HepG2 (cell line): ENCODE results near the gene SYNPO2L. TPM values are rescaled to one million over a fixed set of nuclear protein-coding genes. Genes with fewer than 3 reads are reported as not detected.

Experiments
- DNMT3B ChIP-seq: conservative IDR thresholded peaks from 2 replicates; pipeline ENCODE4 v1.6.1; 2016; ENCODE audit warnings: missing biosample characterization, control low read depth
- FLYWCH1 ChIP-seq: sonication (generic); formaldehyde crosslinking; IDR thresholded peaks from 2 replicates; pipeline ENCODE4 v1.8.1; 2023; ENCODE audit warnings: mild to moderate bottlenecking, missing genetic modification reagents
- FOXA1 ChIP-seq, 2 experiments: fragments of 450-650 bp in 1 of 2; sonication (generic) in 1 of 2; formaldehyde crosslinking in 1 of 2; IDR thresholded peaks; 2 replicates each; pipeline versions ENCODE4 v1.4.0 to v1.6.1; 2016 to 2020; ENCODE audit warnings: missing genetic modification reagents in 1 of 2
- HCFC1 ChIP-seq: fragments of 150-350 bp; IDR thresholded peaks from 2 replicates; pipeline ENCODE4 v1.6.1; 2014; ENCODE audit warnings: low read depth, low read length
- MAFG ChIP-seq: sonication (generic); formaldehyde crosslinking; IDR thresholded peaks from 2 replicates; pipeline ENCODE4 v1.5.1; 2020; ENCODE audit warnings: mild to moderate bottlenecking, missing genetic modification reagents
- MNT ChIP-seq: fragments of 450-650 bp; IDR thresholded peaks from 2 replicates; pipeline ENCODE4 v1.6.1; 2016
- NFATC3 ChIP-seq: sonication (generic); formaldehyde crosslinking; IDR thresholded peaks from 2 replicates; pipeline ENCODE4 v1.5.1; 2020; ENCODE audit warnings: mild to moderate bottlenecking, missing genetic modification reagents
- PHF8 ChIP-seq: sonication (generic); formaldehyde crosslinking; IDR thresholded peaks from 2 replicates; pipeline ENCODE4 v1.5.0; 2020; ENCODE audit warnings: missing genetic modification reagents
- POLR2A ChIP-seq, 2 experiments: IDR thresholded peaks; 2 replicates each; pipeline ENCODE4 v1.6.1; 2011; ENCODE audit warnings: low read depth in 2 of 2, low read length in 2 of 2, mild to moderate bottlenecking in 1 of 2, moderate library complexity in 1 of 2; ENCODE audit not compliant: insufficient read depth in 1 of 2
- SALL2 ChIP-seq: sonication (generic); formaldehyde crosslinking; IDR thresholded peaks from 2 replicates; pipeline ENCODE4 v1.8.1; 2023; ENCODE audit warnings: mild to moderate bottlenecking, missing genetic modification reagents, inconsistent platforms
- TBX3 ChIP-seq: fragments of 450-650 bp; IDR thresholded peaks from 2 replicates; pipeline ENCODE4 v1.6.1; 2017; ENCODE audit warnings: antibody characterized with exemption, mild to moderate bottlenecking, inconsistent platforms, borderline replicate concordance
- ZNF326 ChIP-seq: sonication (generic); formaldehyde crosslinking; IDR thresholded peaks from 2 replicates; pipeline ENCODE4 v1.4.0; 2020; ENCODE audit warnings: missing genetic modification reagents, borderline replicate concordance
- ZNF496 ChIP-seq: sonication (generic); formaldehyde crosslinking; IDR thresholded peaks from 2 replicates; pipeline ENCODE4 v1.8.1; 2023; ENCODE audit warnings: mild to moderate bottlenecking, moderate library complexity, missing genetic modification reagents; ENCODE audit not compliant: insufficient replicate concordance
- ZNF660 ChIP-seq: sonication (generic); formaldehyde crosslinking; IDR thresholded peaks from 2 replicates; pipeline ENCODE4 v1.5.1; 2020; ENCODE audit warnings: mild to moderate bottlenecking, low read depth, missing genetic modification reagents, borderline replicate concordance
- ZNF724P ChIP-seq: sonication (generic); formaldehyde crosslinking; IDR thresholded peaks from 2 replicates; pipeline ENCODE4 v1.8.0; 2022; ENCODE audit warnings: missing genetic modification reagents, borderline replicate concordance
- polyA plus RNA-seq, 8 experiments: library from polyadenylated mRNA; depleted of rRNA in 3 of 8; stranded (reverse) in 7 of 8; unstranded in 1 of 8; fragments of >200 nt; fragmentation: Illumina TruSeq in 4 of 8; extraction: Trizol in 4 of 8; gene quantifications; 2 replicates each; pipeline versions ENCODE4 v1.2.1 to v1.2.3, GENCODE V29; 2011 to 2016; ENCODE audit warnings: low read depth in 4 of 8, missing spikeins in 1 of 8, mixed read lengths in 1 of 8; ENCODE audit not compliant: insufficient read depth in 1 of 8
- total RNA-seq, 5 experiments: library from RNA; depleted of rRNA; stranded (reverse); fragments of >200 nt; fragmentation: Illumina TruSeq; extraction: Trizol; gene quantifications; 2 replicates each; pipeline ENCODE4 v1.2.3, GENCODE V29; 2016; ENCODE audit warnings: low read depth in 1 of 5
- TF ChIP-seq, protein P1 (sequence below): IDR thresholded peaks from 2 replicates; pipeline ENCODE4 v1.6.1; 2018; ENCODE audit warnings: missing genetic modification reagents
- TF ChIP-seq, protein P2 (sequence below): sonication (generic); formaldehyde crosslinking; conservative IDR thresholded peaks from 2 replicates; pipeline ENCODE4 v1.5.0; 2020; ENCODE audit warnings: missing genetic modification reagents
- TF ChIP-seq, protein P3 (sequence below): IDR thresholded peaks from 2 replicates; pipeline ENCODE4 v1.6.1; 2016; ENCODE audit warnings: control low read depth

Gene SYNPO2L
- total and polyA plus RNA-seq, 2 of the 13 experiments (the other 11 are each of a cell fraction or from before 2014, with no cell fraction given) = not detected

- TF ChIP-seq, protein P1, sequence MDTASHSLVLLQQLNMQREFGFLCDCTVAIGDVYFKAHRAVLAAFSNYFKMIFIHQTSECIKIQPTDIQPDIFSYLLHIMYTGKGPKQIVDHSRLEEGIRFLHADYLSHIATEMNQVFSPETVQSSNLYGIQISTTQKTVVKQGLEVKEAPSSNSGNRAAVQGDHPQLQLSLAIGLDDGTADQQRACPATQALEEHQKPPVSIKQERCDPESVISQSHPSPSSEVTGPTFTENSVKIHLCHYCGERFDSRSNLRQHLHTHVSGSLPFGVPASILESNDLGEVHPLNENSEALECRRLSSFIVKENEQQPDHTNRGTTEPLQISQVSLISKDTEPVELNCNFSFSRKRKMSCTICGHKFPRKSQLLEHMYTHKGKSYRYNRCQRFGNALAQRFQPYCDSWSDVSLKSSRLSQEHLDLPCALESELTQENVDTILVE = no peak
- no peak for TF ChIP-seq FOXA1 (IDR thresholded peaks at IDR 0.05)
- TF ChIP-seq FOXA1 (CRISPR knock-in tag; IDR thresholded peaks at IDR 0.05) = 0 out of 2 replicates have a peak, but pooled peaks have one; percentile 3
- peak; percentile 85 for TF ChIP-seq PHF8 (CRISPR knock-in tag)
- TF ChIP-seq TBX3 = no peak
- TF ChIP-seq ZNF660 = no peak
- no peak for TF ChIP-seq FLYWCH1 (CRISPR knock-in tag)
- TF ChIP-seq ZNF724P (CRISPR knock-in tag) = no peak
- TF ChIP-seq ZNF496 = no peak
- peak; percentile 83 to 89 for TF ChIP-seq POLR2A (IDR thresholded peaks at IDR 0.05; ENCODE audit: insufficient read depth in 1 of 2, low read depth in 2 of 2, low read length in 2 of 2)
- 0 out of 2 replicates have a peak, but pooled peaks have one; percentile 13 for TF ChIP-seq MNT
- no peak for TF ChIP-seq MAFG (CRISPR knock-in tag)
- TF ChIP-seq NFATC3 = no peak
- no peak for TF ChIP-seq DNMT3B (CRISPR knock-in tag)
- TF ChIP-seq ZNF326 (CRISPR knock-in tag) = no peak
- no peak for TF ChIP-seq SALL2 (CRISPR knock-in tag)
- TF ChIP-seq, protein P2, sequence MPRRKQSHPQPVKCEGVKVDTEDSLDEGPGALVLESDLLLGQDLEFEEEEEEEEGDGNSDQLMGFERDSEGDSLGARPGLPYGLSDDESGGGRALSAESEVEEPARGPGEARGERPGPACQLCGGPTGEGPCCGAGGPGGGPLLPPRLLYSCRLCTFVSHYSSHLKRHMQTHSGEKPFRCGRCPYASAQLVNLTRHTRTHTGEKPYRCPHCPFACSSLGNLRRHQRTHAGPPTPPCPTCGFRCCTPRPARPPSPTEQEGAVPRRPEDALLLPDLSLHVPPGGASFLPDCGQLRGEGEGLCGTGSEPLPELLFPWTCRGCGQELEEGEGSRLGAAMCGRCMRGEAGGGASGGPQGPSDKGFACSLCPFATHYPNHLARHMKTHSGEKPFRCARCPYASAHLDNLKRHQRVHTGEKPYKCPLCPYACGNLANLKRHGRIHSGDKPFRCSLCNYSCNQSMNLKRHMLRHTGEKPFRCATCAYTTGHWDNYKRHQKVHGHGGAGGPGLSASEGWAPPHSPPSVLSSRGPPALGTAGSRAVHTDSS (CRISPR knock-in tag) = no peak
- TF ChIP-seq HCFC1 = no peak; the same call in 1 of the 2 replicates
- TF ChIP-seq, protein P3, sequence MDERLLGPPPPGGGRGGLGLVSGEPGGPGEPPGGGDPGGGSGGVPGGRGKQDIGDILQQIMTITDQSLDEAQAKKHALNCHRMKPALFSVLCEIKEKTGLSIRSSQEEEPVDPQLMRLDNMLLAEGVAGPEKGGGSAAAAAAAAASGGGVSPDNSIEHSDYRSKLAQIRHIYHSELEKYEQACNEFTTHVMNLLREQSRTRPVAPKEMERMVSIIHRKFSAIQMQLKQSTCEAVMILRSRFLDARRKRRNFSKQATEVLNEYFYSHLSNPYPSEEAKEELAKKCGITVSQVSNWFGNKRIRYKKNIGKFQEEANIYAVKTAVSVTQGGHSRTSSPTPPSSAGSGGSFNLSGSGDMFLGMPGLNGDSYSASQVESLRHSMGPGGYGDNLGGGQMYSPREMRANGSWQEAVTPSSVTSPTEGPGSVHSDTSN (CRISPR knock-in tag) = no peak
Observed at GRCh38 chr10:73625884-73626752, 29.7 kb downstream of the SYNPO2L start (continued).
